H1 (cell line): Measurements from ENCODE around the gene TPRN. TPM values are rescaled to one million over a fixed set of nuclear protein-coding genes. Genes with fewer than 3 reads are reported as not detected.

Experiments used
- CTCF ChIA-PET: fragments of 300-600 bp; sonication (Branson Sonifier 250); formaldehyde crosslinking; loops from one replicate; lab custom pipeline; 2021; ENCODE audit not compliant: partially characterized antibody; lab: Charles Lee
- POLR2A ChIA-PET: fragments of 300-600 bp; sonication (Branson Sonifier 250); formaldehyde crosslinking; loops from one replicate; lab custom pipeline; 2021; ENCODE audit warnings: inconsistent platforms; ENCODE audit not compliant: partially characterized antibody; lab: Charles Lee
- DNase-seq, 2 experiments: peaks; one replicate each; pipeline versions ENCODE4 v3.0.0 to v3.0.0-alpha.2; 2010 to 2022; ENCODE audit warnings: low spot score in 2 of 2, low read depth in 1 of 2, mixed read lengths in 1 of 2
- FAIRE-seq: peaks from 2 replicates; lab custom pipeline; 2011; peaks lifted over from hg19 to GRCh38; lab: Jason Lieb, UNC
- H2AFZ ChIP-seq: 2 replicates; pipeline ENCODE4 v1.8.1; 2012; ENCODE audit warnings: low read length, inconsistent platforms
- H2AK5ac ChIP-seq: 2 replicates; pipeline ENCODE4 v1.6.1; 2013; ENCODE audit warnings: low read depth, low read length
- H2BK120ac ChIP-seq: replicated peaks from 2 replicates; pipeline ENCODE3; 2013; ENCODE audit warnings: low read depth, low read length, inconsistent platforms
- H2BK12ac ChIP-seq: 2 replicates; pipeline ENCODE4 v1.6.1; 2013; ENCODE audit warnings: low read depth, low read length
- H2BK15ac ChIP-seq: 2 replicates; pipeline ENCODE4 v1.6.1; 2013; ENCODE audit warnings: low read length
- H2BK20ac ChIP-seq: 2 replicates; pipeline ENCODE4 v1.6.1; 2013; ENCODE audit warnings: low read length
- H2BK5ac ChIP-seq: 2 replicates; pipeline ENCODE4 v1.6.1; 2013; ENCODE audit warnings: low read depth, low read length
- H3K14ac ChIP-seq: 2 replicates; pipeline ENCODE4 v1.6.1; 2013; ENCODE audit warnings: inconsistent platforms; ENCODE audit not compliant: insufficient read length
- H3K18ac ChIP-seq: 2 replicates; pipeline ENCODE4 v1.6.1; 2013; ENCODE audit warnings: low read length; ENCODE audit errors: extremely low read depth
- H3K23ac ChIP-seq: 2 replicates; pipeline ENCODE4 v1.6.1; 2013; ENCODE audit warnings: inconsistent platforms; ENCODE audit not compliant: insufficient read length
- H3K23me2 ChIP-seq: 2 replicates; pipeline ENCODE4 v1.6.1; 2013; ENCODE audit warnings: low read depth, low read length
- H3K27ac ChIP-seq: 2 replicates; pipeline ENCODE4 v1.6.1; 2011; ENCODE audit warnings: low read depth, low read length, inconsistent platforms
- H3K27me3 ChIP-seq, 4 experiments: replicated peaks in 1 of 4; 1 replicate in 1 of 4; 2 replicates in 3 of 4; pipeline versions ENCODE4 v1.6.1 to v1.8.1; 2011 to 2013; ENCODE audit warnings: low read length in 3 of 4, mild to moderate bottlenecking in 3 of 4, inconsistent platforms in 2 of 4, mixed read lengths in 2 of 4, moderate library complexity in 1 of 4; ENCODE audit not compliant: control insufficient read depth in 3 of 4, insufficient read depth in 3 of 4; ENCODE audit errors: extremely low read depth in 1 of 4
- H3K36me3 ChIP-seq, 4 experiments: 2 replicates each; pipeline versions ENCODE4 v1.6.1 to v1.8.1; 2011 to 2013; ENCODE audit warnings: mild to moderate bottlenecking in 4 of 4, low read length in 3 of 4, moderate library complexity in 2 of 4, control low read depth in 1 of 4, inconsistent platforms in 1 of 4; ENCODE audit not compliant: insufficient read depth in 4 of 4, control insufficient read depth in 2 of 4
- H3K4ac ChIP-seq: replicated peaks from 2 replicates; pipeline ENCODE3; 2013; ENCODE audit warnings: low read length, low read depth, mixed read lengths, inconsistent platforms; ENCODE audit not compliant: insufficient read length
- H3K4me1 ChIP-seq, 4 experiments: replicated peaks in 1 of 4; 1 replicate in 1 of 4; 2 replicates in 3 of 4; pipeline versions ENCODE4 v1.6.1 to v1.8.1; 2011 to 2013; ENCODE audit warnings: low read length in 3 of 4, inconsistent platforms in 2 of 4, mixed read lengths in 1 of 4; ENCODE audit not compliant: insufficient read depth in 4 of 4, control insufficient read depth in 3 of 4
- H3K4me2 ChIP-seq, 2 experiments: 2 replicates each; pipeline versions ENCODE4 v1.6.1 to v1.8.1; 2011 to 2013; ENCODE audit warnings: low read depth in 2 of 2, low read length in 2 of 2, control low read depth in 1 of 2, inconsistent platforms in 1 of 2, mild to moderate bottlenecking in 1 of 2; ENCODE audit not compliant: insufficient read depth in 1 of 2
- H3K4me3 ChIP-seq, 4 experiments: fragments of 200-600, 300-600 bp in 1 of 4; sonication (generic), shearing (Covaris generic), sonication (Bioruptor Twin) in 1 of 4; 2 replicates each; pipeline versions ENCODE4 v1.5.1 to v1.8.1; 2011 to 2016; ENCODE audit warnings: low read length in 4 of 4, low read depth in 3 of 4, control low read depth in 2 of 4, inconsistent platforms in 2 of 4, mild to moderate bottlenecking in 2 of 4, mixed read lengths in 1 of 4, moderate library complexity in 1 of 4; ENCODE audit not compliant: insufficient read depth in 2 of 4; ENCODE audit errors: extremely low read depth in 1 of 4
- H3K56ac ChIP-seq: replicated peaks from 2 replicates; pipeline ENCODE3; 2013; ENCODE audit warnings: low read depth, mild to moderate bottlenecking, mixed read lengths, low read length, inconsistent platforms; ENCODE audit not compliant: insufficient read length
- H3K79me1 ChIP-seq: 2 replicates; pipeline ENCODE4 v1.6.1; 2013; ENCODE audit warnings: low read depth, low read length, control low read depth
- H3K79me2 ChIP-seq, 2 experiments: 2 replicates each; pipeline versions ENCODE4 v1.6.1 to v1.8.1; 2012 to 2013; ENCODE audit warnings: low read length in 2 of 2, mild to moderate bottlenecking in 2 of 2, inconsistent platforms in 1 of 2; ENCODE audit not compliant: insufficient read depth in 2 of 2, control insufficient read depth in 1 of 2
- H3K9ac ChIP-seq, 4 experiments: replicated peaks in 1 of 4; 1 replicate in 1 of 4; 2 replicates in 3 of 4; pipeline versions ENCODE4 v1.6.1 to v1.8.1; 2011 to 2013; ENCODE audit warnings: low read depth in 3 of 4, low read length in 3 of 4, control low read depth in 2 of 4, mild to moderate bottlenecking in 2 of 4, moderate library complexity in 2 of 4, inconsistent platforms in 1 of 4; ENCODE audit errors: extremely low read depth in 1 of 4
- H3K9me3 ChIP-seq, 2 experiments: 2 replicates each; pipeline versions ENCODE4 v1.6.1 to v1.8.1; 2012 to 2013; ENCODE audit warnings: mild to moderate bottlenecking in 2 of 2, moderate library complexity in 2 of 2, control low read depth in 1 of 2, inconsistent platforms in 1 of 2, low read depth in 1 of 2, low read length in 1 of 2, mixed read lengths in 1 of 2; ENCODE audit not compliant: insufficient read depth in 2 of 2
- H4K20me1 ChIP-seq, 2 experiments: replicated peaks in 1 of 2; 2 replicates each; pipeline versions ENCODE3 to v1.8.1; 2011 to 2013; ENCODE audit warnings: inconsistent platforms in 2 of 2, low read length in 2 of 2, mild to moderate bottlenecking in 1 of 2; ENCODE audit not compliant: insufficient read depth in 2 of 2, control insufficient read depth in 1 of 2
- H4K5ac ChIP-seq: 2 replicates; pipeline ENCODE4 v1.6.1; 2013; ENCODE audit warnings: low read length, low read depth, mixed read lengths, inconsistent platforms; ENCODE audit not compliant: insufficient read length
- H4K8ac ChIP-seq: 2 replicates; pipeline ENCODE4 v1.8.0; 2013; ENCODE audit warnings: mild to moderate bottlenecking, moderate library complexity, low read length, inconsistent platforms; ENCODE audit not compliant: insufficient read depth; ENCODE audit errors: extremely low read depth
- H4K91ac ChIP-seq: replicated peaks from 2 replicates; pipeline ENCODE3; 2013; ENCODE audit warnings: low read length, mixed read lengths, inconsistent platforms; ENCODE audit not compliant: insufficient read length
- BRCA1 ChIP-seq: IDR thresholded peaks from 2 replicates; pipeline ENCODE4 v1.6.1; 2012; ENCODE audit warnings: low read depth, low read length, improper control_type of control experiment
- CBX5 ChIP-seq: fragments of 300-800, 300-1000 bp; sonication (generic); IDR thresholded peaks from 2 replicates; pipeline ENCODE4 v1.7.1; 2016; ENCODE audit warnings: antibody characterized with exemption, low read length, low read depth
- CBX8 ChIP-seq: fragments of 300-800, 300-1000 bp; sonication (generic); IDR thresholded peaks from 2 replicates; pipeline ENCODE4 v1.7.1; 2016; ENCODE audit warnings: low read depth, low read length, borderline replicate concordance
- CHD2 ChIP-seq: IDR thresholded peaks from 2 replicates; pipeline ENCODE4 v1.6.1; 2012; ENCODE audit warnings: low read length, improper control_type of control experiment
- CREB1 ChIP-seq: IDR thresholded peaks from 2 replicates; pipeline ENCODE4 v1.6.1; 2012; ENCODE audit warnings: inconsistent platforms
- EGR1 ChIP-seq: IDR thresholded peaks from 2 replicates; pipeline ENCODE4 v1.6.1; 2011; ENCODE audit warnings: low read depth, low read length, borderline replicate concordance
- GABPA ChIP-seq: IDR thresholded peaks from 2 replicates; pipeline ENCODE4 v1.6.1; 2011; ENCODE audit warnings: mild to moderate bottlenecking, low read length, moderate library complexity, borderline replicate concordance; ENCODE audit not compliant: insufficient read depth
- GTF2F1 ChIP-seq: IDR thresholded peaks from 2 replicates; pipeline ENCODE4 v1.6.1; 2012; ENCODE audit warnings: low read depth, low read length, improper control_type of control experiment, borderline replicate concordance
- JUND ChIP-seq: IDR thresholded peaks from 2 replicates; pipeline ENCODE4 v1.6.1; 2011; ENCODE audit warnings: mild to moderate bottlenecking, improper control_type of control experiment, low read length
- SP1 ChIP-seq: IDR thresholded peaks from 2 replicates; pipeline ENCODE4 v1.6.1; 2011; ENCODE audit warnings: low read depth, low read length
- SP4 ChIP-seq: IDR thresholded peaks from 2 replicates; pipeline ENCODE4 v1.6.1; 2012; ENCODE audit warnings: low read length, inconsistent platforms
- SRF ChIP-seq: IDR thresholded peaks from 2 replicates; pipeline ENCODE4 v1.6.1; 2011; ENCODE audit warnings: mild to moderate bottlenecking, low read depth, low read length, moderate library complexity
- WGBS, 2 experiments: shearing (Covaris generic) in 1 of 2; methylation state at CpG; one replicate each; pipeline versions ENCODE4 v1.1.6 to v1.1.7; 2013 to 2015; ENCODE audit warnings: low lambda C conversion rate in 2 of 2, mixed read lengths in 2 of 2, inconsistent platforms in 1 of 2, low coverage in 1 of 2, missing lambda C conversion rate in 1 of 2; ENCODE audit not compliant: insufficient replicate concordance in 2 of 2, insufficient coverage in 1 of 2, insufficient read length in 1 of 2; ENCODE audit errors: extremely low coverage in 1 of 2, missing lambda C conversion rate in 1 of 2; 5-methylcytosine and 5-hydroxymethylcytosine counted together
- polyA plus RNA-seq, 7 experiments: library from polyadenylated mRNA; depleted of rRNA in 3 of 7; stranded (reverse) in 5 of 7; unstranded in 2 of 7; fragments of >200 nt in 5 of 7; fragments of 200-250 nt in 2 of 7; gene quantifications; 1 replicate in 5 of 7; 2 replicates in 1 of 7; 4 replicates in 1 of 7; pipeline versions ENCODE4 v1.2.1 to v1.2.3, GENCODE V29; 2011 to 2013; ENCODE audit warnings: missing spikeins in 2 of 7, mixed read lengths in 2 of 7
- total RNA-seq: library from RNA; stranded (reverse); fragmentation: NEBNext Ultra II Directional; extraction: Animal tissue kit (Norgen Biotek cat#: 25700); gene quantifications from 2 replicates; pipeline ENCODE4 v1.2.1, GENCODE V29; 2021

TPRN gene
- total and polyA plus RNA-seq, 2 of the 8 experiments (the other 6 are each of a cell fraction or from before 2014, with no cell fraction given), result 9.7 to 23.2 TPM

- Histone ChIP-seq H2BK5ac (peak overlapping the region; percentile 28), H3K4me2 (no peak overlapping the region), H3K4me1 (peaks cover 0 to 9% (median 0%) of the 10 kb centered on the region in 4 experiments; a peak in 1 of 7 replicates), H3K4me3 (no peak overlapping the region), H3K9ac (no peak overlapping the region), H4K8ac (no peak overlapping the region), H3K14ac (no peak overlapping the region), H3K9me3 (no peaks in the 10 kb centered on the region), H4K91ac (no peak overlapping the region), H3K4ac (peak overlapping the region; percentile 53), H3K23me2 (no peaks in the 10 kb centered on the region), H3K27me3 (peaks cover 0 to 17% (median 14%) of the 10 kb centered on the region in 4 experiments; a peak in 5 of 7 replicates), H4K20me1 (peaks cover 2 to 9% of the 10 kb centered on the region in 2 experiments), H3K36me3 (no peaks in the 10 kb centered on the region), H3K18ac (no peak overlapping the region; the same call in 1 of the 2 replicates), H2BK20ac (no peak overlapping the region), H2BK15ac (peak overlapping the region; percentile 21; the same call in 1 of the 2 replicates), H3K27ac (no peak overlapping the region), H3K79me1 (no peaks in the 10 kb centered on the region), H2AK5ac (no peak overlapping the region; the same call in 1 of the 2 replicates), H3K56ac (no peak overlapping the region), H4K5ac (no peak overlapping the region), H2BK120ac (no peak overlapping the region), H2AFZ (no peak overlapping the region), H2BK12ac (peak overlapping the region; percentile 94; the same call in 1 of the 2 replicates), H3K79me2 (no peaks in the 10 kb centered on the region), H3K23ac (no peak overlapping the region)
- ChIA-PET CTCF (interaction anchor here (0.9 to 1.4 kb wide), 6 partner anchors 16 to 118 kb away, joined by 3 read pairs; no protein-coding TSS in a partner anchor), POLR2A (interaction anchor here (0.9 to 1.3 kb wide), 2 partner anchors 9 to 76 kb away, joined by 3 to 7 read pairs; partner anchors contain the start of gene GRIN1)
- DNase-seq, result no peak
- 89% methylated on average over 24 of the region's 26 CpGs; no CpG with 5 or more reads in 1 of the 2 experiments for WGBS, 2 experiments
- TF ChIP-seq GTF2F1, result no peak
- no peak for TF ChIP-seq BRCA1
- no peak for TF ChIP-seq SRF
- TF ChIP-seq SP1, result no peak
- no peak for TF ChIP-seq GABPA
- no peak for TF ChIP-seq CBX8
- no peak for TF ChIP-seq JUND
- TF ChIP-seq CHD2, result no peak
- no peak for TF ChIP-seq CREB1
- TF ChIP-seq EGR1, result no peak
- no peak for TF ChIP-seq SP4
- TF ChIP-seq CBX5, result no peak
- FAIRE-seq, result no peak
Observed at GRCh38 chr9:137147091-137147792, 53.3 kb downstream of the TPRN start.
